Body of pancreas (tissue), 4 donors: ENCODE data around the gene CPM. TPM values are rescaled to one million over a fixed set of nuclear protein-coding genes. Genes with fewer than 3 reads are reported as not detected.

Experiments
- ATAC-seq: fragments of 150-250 bp; one replicate; pipeline ENCODE4 v1.9.1; 2016
- DNase-seq, 4 donors: peaks; one replicate each; pipeline ENCODE4 v3.0.0-alpha.2; 2019
- H3K27ac ChIP-seq, 4 donors: fragments of 200-600 bp; sonication (generic); 1 replicate in 3 of 4; 2 replicates in 1 of 4; pipeline versions ENCODE4 v1.5.1 to v1.6.1; 2016 to 2019; ENCODE audit warnings: mild to moderate bottlenecking in 1 of 4, mixed read lengths in 1 of 4, moderate library complexity in 1 of 4
- H3K27me3 ChIP-seq, 2 donors: fragments of 200-600 bp; sonication (generic); one replicate each; pipeline ENCODE4 v1.6.0; 2016; ENCODE audit warnings: mild to moderate bottlenecking in 1 of 2
- H3K36me3 ChIP-seq, 2 donors: fragments of 200-600 bp; sonication (generic); replicated peaks in 1 of 2; 2 replicates each; pipeline ENCODE4 v1.5.1; 2016; ENCODE audit warnings: low read depth in 2 of 2; ENCODE audit not compliant: insufficient read depth in 1 of 2
- H3K4me1 ChIP-seq: fragments of 200-600 bp; sonication (generic); one replicate; pipeline ENCODE4 v1.6.0; 2016
- H3K4me3 ChIP-seq, 2 donors: fragments of 200-600 bp; sonication (generic); 1 replicate in 1 of 2; 2 replicates in 1 of 2; pipeline ENCODE4 v1.5.1; 2016 to 2019
- H3K9me3 ChIP-seq, 3 donors: fragments of 200-600 bp; sonication (generic); 1 replicate in 2 of 3; 2 replicates in 1 of 3; pipeline ENCODE4 v1.5.1; 2016
- POLR2A ChIP-seq, 3 donors: fragments of 450-650 bp; IDR thresholded peaks; one replicate each; pipeline ENCODE4 v1.6.1; 2016; ENCODE audit warnings: antibody characterized with exemption in 3 of 3, mild to moderate bottlenecking in 2 of 3
- WGBS, 2 donors: methylation state at CpG; one replicate each; pipeline ENCODE4 v1.1.5; 2017; 5-methylcytosine and 5-hydroxymethylcytosine counted together
- intact Hi-C: fragments of 100-400 bp; cut with DNase I; formaldehyde crosslinking; loops from one replicate; pipeline ENCODE4 v1.15.1; 2023
- total RNA-seq, 2 donors: library from RNA; depleted of rRNA; stranded (reverse); fragments of >200 nt; gene quantifications; one replicate each; pipeline ENCODE4 v1.1.0, GENCODE V29; 2016
- TF ChIP-seq, protein P1 (sequence below), 7 experiments: fragments of 450-650 bp in 4 of 7; fragments of 200-600 bp in 3 of 7; sonication (generic) in 3 of 7; IDR thresholded peaks; one replicate each; pipeline ENCODE4 v1.5.1; 2016 to 2019; ENCODE audit warnings: antibody characterized with exemption in 7 of 7

CPM gene
- total RNA-seq, 2 donors from 2014 or later: 34.6 to 35.0 TPM

GRCh38 chr12:68886636-68887572 is 46.1 kb downstream of the CPM start:
- ATAC-seq (no peak), DNase-seq (no peak)
- Histone ChIP-seq H3K27ac (no peak overlapping the region), H3K4me3 (no peak overlapping the region), H3K9me3 (no peaks in the 10 kb centered on the region), H3K4me1 (no peaks in the 10 kb centered on the region), H3K36me3 (no peaks in the 10 kb centered on the region), H3K27me3 (no peaks in the 10 kb centered on the region)
- WGBS, 2 donors: 79 to 83% methylated on average over 5 of the region's 5 CpGs
- TF ChIP-seq POLR2A (IDR thresholded peaks at IDR 0.05): no peak
- TF ChIP-seq, protein P1, sequence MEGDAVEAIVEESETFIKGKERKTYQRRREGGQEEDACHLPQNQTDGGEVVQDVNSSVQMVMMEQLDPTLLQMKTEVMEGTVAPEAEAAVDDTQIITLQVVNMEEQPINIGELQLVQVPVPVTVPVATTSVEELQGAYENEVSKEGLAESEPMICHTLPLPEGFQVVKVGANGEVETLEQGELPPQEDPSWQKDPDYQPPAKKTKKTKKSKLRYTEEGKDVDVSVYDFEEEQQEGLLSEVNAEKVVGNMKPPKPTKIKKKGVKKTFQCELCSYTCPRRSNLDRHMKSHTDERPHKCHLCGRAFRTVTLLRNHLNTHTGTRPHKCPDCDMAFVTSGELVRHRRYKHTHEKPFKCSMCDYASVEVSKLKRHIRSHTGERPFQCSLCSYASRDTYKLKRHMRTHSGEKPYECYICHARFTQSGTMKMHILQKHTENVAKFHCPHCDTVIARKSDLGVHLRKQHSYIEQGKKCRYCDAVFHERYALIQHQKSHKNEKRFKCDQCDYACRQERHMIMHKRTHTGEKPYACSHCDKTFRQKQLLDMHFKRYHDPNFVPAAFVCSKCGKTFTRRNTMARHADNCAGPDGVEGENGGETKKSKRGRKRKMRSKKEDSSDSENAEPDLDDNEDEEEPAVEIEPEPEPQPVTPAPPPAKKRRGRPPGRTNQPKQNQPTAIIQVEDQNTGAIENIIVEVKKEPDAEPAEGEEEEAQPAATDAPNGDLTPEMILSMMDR (IDR thresholded peaks at IDR 0.05): no peak
- intact Hi-C loops: no loop called here

- TF ChIP-seq POLR2A (IDR thresholded peaks at IDR 0.05): no peak
- TF ChIP-seq, protein P1 (IDR thresholded peaks at IDR 0.05): no peak
- ATAC-seq (no peak), DNase-seq (no peak)
- Histone ChIP-seq H3K27me3 (no peaks in the 10 kb centered on the region), H3K9me3 (no peaks in the 10 kb centered on the region), H3K4me1 (peaks cover 7% of the 10 kb centered on the region), H3K4me3 (no peak overlapping the region), H3K36me3 (no peaks in the 10 kb centered on the region), H3K27ac (no peak overlapping the region)
- intact Hi-C loops: no loop called here
- WGBS, 2 donors: 89 to 100% methylated on average over 3 of the region's 3 CpGs
Observed at GRCh38 chr12:68885381-68885780, 47.6 kb downstream of the CPM start.

DNA sequence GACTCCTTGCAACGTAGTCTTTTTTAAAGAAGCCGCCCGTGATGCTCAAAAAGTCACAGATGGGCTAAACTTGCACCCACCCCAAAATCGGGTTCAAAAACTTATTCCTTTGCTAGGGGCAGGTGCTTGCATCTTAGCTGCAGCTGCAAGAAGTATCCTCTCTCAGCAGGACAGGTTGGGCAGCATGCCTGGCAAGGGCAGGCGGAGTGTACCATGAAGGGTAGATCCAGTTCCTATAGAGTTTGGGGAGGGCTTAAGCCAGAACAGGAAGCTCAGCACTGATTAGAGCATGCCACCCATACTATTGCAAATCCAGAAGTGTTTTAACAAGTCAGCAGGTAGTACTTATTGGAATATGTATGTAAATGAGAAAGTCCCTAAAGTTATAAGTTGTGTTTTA is 48.7 kb downstream of the CPM start:
- ATAC-seq (no peak), DNase-seq (no peak)
- Histone ChIP-seq H3K9me3 (no peaks in the 10 kb centered on the region), H3K27ac (no peak overlapping the region), H3K4me3 (no peak overlapping the region), H3K27me3 (no peaks in the 10 kb centered on the region), H3K4me1 (peaks cover 7% of the 10 kb centered on the region), H3K36me3 (no peaks in the 10 kb centered on the region)
- WGBS, 2 donors: 86 to 90% methylated on average over 5 of the region's 5 CpGs
- TF ChIP-seq POLR2A (IDR thresholded peaks at IDR 0.05): no peak
- TF ChIP-seq, protein P1 (IDR thresholded peaks at IDR 0.05): no peak
- intact Hi-C loops: no loop called here

GRCh38 chr12:68883151-68883550 is 49.8 kb downstream of the CPM start:
- no peaks in the 10 kb centered on the region for H3K36me3 ChIP-seq
- H3K4me3 ChIP-seq: no peak overlapping the region
- H3K9me3 ChIP-seq: no peaks in the 10 kb centered on the region
- DNase-seq (no peak), ATAC-seq (no peak)
- TF ChIP-seq, protein P1 (IDR thresholded peaks at IDR 0.05): no peak
- no peak for TF ChIP-seq POLR2A (IDR thresholded peaks at IDR 0.05)
- H3K27ac ChIP-seq: no peak overlapping the region
- 92 to 97% methylated on average over 3 of the region's 3 CpGs for WGBS, 2 donors
- no peaks in the 10 kb centered on the region for H3K27me3 ChIP-seq
- intact Hi-C loops: no loop called here
- peaks cover 7% of the 10 kb centered on the region for H3K4me1 ChIP-seq
